Chondrocyte (in vitro differentiated cells): Measurements from ENCODE around the gene GIGYF2. TPM values are rescaled to one million over a fixed set of nuclear protein-coding genes. Genes with fewer than 3 reads are reported as not detected.

Source experiments
- DNase-seq: peaks from one replicate; pipeline ENCODE4 v3.0.0; 2021; ENCODE audit warnings: mixed read lengths, low spot score
- H3K27ac Mint-ChIP-seq: one replicate; pipeline ENCODE4 v1.8.0; 2021; ENCODE audit warnings: mild to moderate bottlenecking, moderate library complexity, mixed read lengths; ENCODE audit not compliant: unreplicated experiment
- H3K27me3 Mint-ChIP-seq: 2 replicates; pipeline ENCODE4 v1.8.0; 2021; ENCODE audit warnings: low read depth, mixed read lengths
- H3K36me3 Mint-ChIP-seq: 2 replicates; pipeline ENCODE4 v1.8.0; 2021; ENCODE audit warnings: low read depth, mixed read lengths
- H3K4me1 Mint-ChIP-seq: 2 replicates; pipeline ENCODE4 v1.8.0; 2021; ENCODE audit warnings: low read depth, mild to moderate bottlenecking, mixed read lengths
- H3K4me3 Mint-ChIP-seq: one replicate; pipeline ENCODE4 v1.8.0; 2021; ENCODE audit warnings: mild to moderate bottlenecking, moderate library complexity, mixed read lengths; ENCODE audit not compliant: unreplicated experiment
- H3K9me3 Mint-ChIP-seq: 2 replicates; pipeline ENCODE4 v1.8.0; 2021; ENCODE audit warnings: low read depth, mixed read lengths
- total RNA-seq: library from RNA; stranded (reverse); gene quantifications from 3 replicates; pipeline ENCODE4 v1.2.1, GENCODE V29; 2021
- TF ChIP-seq, protein P1 (sequence below): fragments of 200-600 bp; sonication (generic); IDR thresholded peaks from 2 replicates; pipeline ENCODE4 v1.5.0; 2021; ENCODE audit warnings: antibody characterized with exemption, mild to moderate bottlenecking, moderate library complexity

The GIGYF2 gene
- total RNA-seq, 1 donor from 2014 or later, result 45.6 TPM

DNA sequence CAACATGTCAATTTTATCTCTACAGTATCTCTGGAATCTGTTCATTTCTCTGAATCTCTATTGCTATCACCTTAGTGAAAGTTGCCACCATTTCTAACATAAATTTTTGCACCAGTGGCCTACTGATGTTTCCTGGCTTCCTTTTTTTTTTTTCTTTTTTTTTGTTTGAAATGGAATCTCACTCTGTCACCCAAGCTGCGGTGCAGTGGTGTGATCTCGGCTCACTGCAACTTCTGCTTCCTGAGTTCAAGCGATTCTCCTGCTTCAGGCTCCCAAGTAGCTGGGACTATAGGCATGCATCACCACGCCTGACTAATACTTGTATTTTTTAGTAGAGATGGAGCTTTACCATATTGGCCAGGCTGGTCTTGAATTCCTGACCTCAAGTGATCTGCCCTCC, 44.2 kb downstream of the GIGYF2 start:
- H3K27ac Mint-ChIP-seq, result no peak overlapping the region
- H3K4me1 Mint-ChIP-seq, result no peaks in the 10 kb centered on the region
- DNase-seq, result no peak
- TF ChIP-seq, protein P1, sequence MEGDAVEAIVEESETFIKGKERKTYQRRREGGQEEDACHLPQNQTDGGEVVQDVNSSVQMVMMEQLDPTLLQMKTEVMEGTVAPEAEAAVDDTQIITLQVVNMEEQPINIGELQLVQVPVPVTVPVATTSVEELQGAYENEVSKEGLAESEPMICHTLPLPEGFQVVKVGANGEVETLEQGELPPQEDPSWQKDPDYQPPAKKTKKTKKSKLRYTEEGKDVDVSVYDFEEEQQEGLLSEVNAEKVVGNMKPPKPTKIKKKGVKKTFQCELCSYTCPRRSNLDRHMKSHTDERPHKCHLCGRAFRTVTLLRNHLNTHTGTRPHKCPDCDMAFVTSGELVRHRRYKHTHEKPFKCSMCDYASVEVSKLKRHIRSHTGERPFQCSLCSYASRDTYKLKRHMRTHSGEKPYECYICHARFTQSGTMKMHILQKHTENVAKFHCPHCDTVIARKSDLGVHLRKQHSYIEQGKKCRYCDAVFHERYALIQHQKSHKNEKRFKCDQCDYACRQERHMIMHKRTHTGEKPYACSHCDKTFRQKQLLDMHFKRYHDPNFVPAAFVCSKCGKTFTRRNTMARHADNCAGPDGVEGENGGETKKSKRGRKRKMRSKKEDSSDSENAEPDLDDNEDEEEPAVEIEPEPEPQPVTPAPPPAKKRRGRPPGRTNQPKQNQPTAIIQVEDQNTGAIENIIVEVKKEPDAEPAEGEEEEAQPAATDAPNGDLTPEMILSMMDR, result no peak
- H3K36me3 Mint-ChIP-seq, result peaks cover 6% of the 10 kb centered on the region
- no peaks in the 10 kb centered on the region for H3K27me3 Mint-ChIP-seq
- no peaks in the 10 kb centered on the region for H3K9me3 Mint-ChIP-seq
- H3K4me3 Mint-ChIP-seq, result no peak overlapping the region

DNA sequence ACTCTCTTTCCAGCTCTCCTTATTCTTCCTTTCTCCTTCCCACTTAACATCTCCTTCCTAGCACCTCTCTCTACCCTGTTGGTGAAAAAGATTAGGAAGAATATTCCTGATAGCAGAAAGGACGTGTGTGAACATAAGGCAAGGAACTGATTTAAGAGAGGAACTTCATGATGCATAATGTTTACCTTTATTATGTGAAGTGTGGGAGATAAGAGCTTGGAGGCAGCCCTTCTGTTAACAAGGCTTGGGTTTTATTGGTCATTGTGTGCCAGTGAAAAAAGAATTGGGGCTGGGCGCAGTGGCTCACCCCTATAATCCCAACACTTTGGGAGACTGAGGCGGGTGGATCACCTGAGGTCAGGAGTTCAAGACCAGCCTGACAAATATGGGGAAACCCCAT, 44.8 kb downstream of the GIGYF2 start:
- Mint-ChIP-seq H3K4me1 (no peaks in the 10 kb centered on the region), H3K27me3 (no peaks in the 10 kb centered on the region), H3K9me3 (no peaks in the 10 kb centered on the region), H3K27ac (no peak overlapping the region), H3K36me3 (peaks cover 6% of the 10 kb centered on the region), H3K4me3 (no peak overlapping the region)
- no peak for DNase-seq
- TF ChIP-seq, protein P1, result no peak

DNA sequence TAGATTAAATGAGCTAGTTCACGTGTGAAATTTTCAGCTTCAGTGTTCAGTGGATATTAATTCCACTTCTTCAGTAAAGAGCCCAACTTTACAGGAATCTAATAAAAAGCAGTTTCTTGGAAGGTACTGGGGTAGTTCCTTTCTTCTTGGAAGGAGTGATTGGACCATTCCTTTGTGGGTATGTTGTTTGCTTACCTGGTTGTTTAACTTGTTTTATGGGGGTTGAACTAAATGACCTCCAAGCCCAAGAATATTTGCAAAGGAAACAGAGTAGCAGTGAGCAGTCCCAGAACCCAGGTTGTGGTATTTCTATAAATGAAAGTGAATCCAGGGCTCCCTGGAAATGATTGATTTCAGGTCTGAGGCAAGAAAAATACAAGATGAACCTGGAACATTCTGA, 47.8 kb downstream of the GIGYF2 start:
- H3K4me1 Mint-ChIP-seq, result peaks cover 7% of the 10 kb centered on the region
- peaks cover 14% of the 10 kb centered on the region for H3K36me3 Mint-ChIP-seq
- DNase-seq, result no peak
- H3K27me3 Mint-ChIP-seq, result no peaks in the 10 kb centered on the region
- TF ChIP-seq, protein P1, result no peak
- H3K9me3 Mint-ChIP-seq, result no peaks in the 10 kb centered on the region
- H3K27ac Mint-ChIP-seq, result no peak overlapping the region
- H3K4me3 Mint-ChIP-seq, result no peak overlapping the region

DNA sequence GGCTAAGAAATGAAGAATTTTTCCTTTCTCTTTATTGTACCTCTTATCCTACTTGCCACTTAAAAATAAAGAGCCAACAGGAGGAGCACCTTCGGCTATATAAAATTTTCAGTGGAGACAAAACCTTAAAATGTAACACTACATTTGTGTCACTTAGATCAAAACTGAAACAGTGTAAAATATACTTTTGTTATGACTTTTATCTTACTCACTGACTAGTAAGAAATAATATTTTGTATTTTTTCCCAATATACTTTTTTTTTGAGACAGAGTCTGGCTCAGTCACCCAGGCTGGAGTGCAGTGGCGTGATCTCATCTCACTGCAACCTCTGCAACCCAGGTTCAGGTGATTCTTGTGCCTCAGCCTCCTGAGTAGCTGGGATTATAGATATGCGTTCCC, 50.9 kb downstream of the GIGYF2 start:
- no peaks in the 10 kb centered on the region for H3K9me3 Mint-ChIP-seq
- no peak overlapping the region for H3K27ac Mint-ChIP-seq
- TF ChIP-seq, protein P1, result no peak
- H3K36me3 Mint-ChIP-seq, result peaks cover 20% of the 10 kb centered on the region
- H3K27me3 Mint-ChIP-seq, result no peaks in the 10 kb centered on the region
- H3K4me1 Mint-ChIP-seq, result peaks cover 7% of the 10 kb centered on the region
- H3K4me3 Mint-ChIP-seq, result no peak overlapping the region
- DNase-seq, result no peak

DNA sequence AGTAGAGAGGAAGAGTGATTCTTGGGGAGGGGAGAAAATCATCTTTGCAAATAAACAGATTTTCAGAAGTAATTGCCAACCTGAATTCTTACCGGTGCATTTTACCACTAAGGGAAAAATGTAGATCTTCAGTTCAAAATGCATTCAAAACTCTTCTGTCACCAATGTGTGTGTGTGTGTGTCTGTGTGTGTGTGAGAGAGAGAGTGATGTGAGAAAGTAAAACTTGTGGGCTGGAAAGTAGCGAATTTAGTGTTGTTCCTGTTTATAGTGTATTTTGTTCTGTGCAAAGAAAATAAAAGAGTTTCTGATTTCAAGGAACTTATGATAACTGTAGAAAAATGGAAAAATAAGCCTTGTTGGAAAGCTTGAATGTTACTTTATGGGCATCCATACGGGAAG, 52.2 kb downstream of the GIGYF2 start:
- no peak overlapping the region for H3K4me3 Mint-ChIP-seq
- H3K36me3 Mint-ChIP-seq, result peaks cover 25% of the 10 kb centered on the region
- DNase-seq, result no peak
- peaks cover 7% of the 10 kb centered on the region for H3K4me1 Mint-ChIP-seq
- H3K9me3 Mint-ChIP-seq, result no peaks in the 10 kb centered on the region
- no peak overlapping the region for H3K27ac Mint-ChIP-seq
- no peaks in the 10 kb centered on the region for H3K27me3 Mint-ChIP-seq
- TF ChIP-seq, protein P1, result no peak
